WERI-Rb-1 (cell line): Measurements from ENCODE around the gene ASIC1.
"Not testable (repeated sequence)": the region's sequence is repeated elsewhere in the genome, so short reads cannot be mapped to it uniquely, and the experiment has no call there.

Experiments
- DNase-seq: peaks from one replicate; pipeline ENCODE4 v3.0.0-alpha.2; 2020
- H3K27ac ChIP-seq: fragments of 250-450 bp; sonication (Bioruptor Pico); 2 replicates; pipeline ENCODE4 v1.5.1; 2020; ENCODE audit warnings: mild to moderate bottlenecking, moderate library complexity
- H3K27me3 ChIP-seq: fragments of 250-450 bp; sonication (Bioruptor Pico); 2 replicates; pipeline ENCODE4 v1.5.1; 2021; ENCODE audit warnings: mild to moderate bottlenecking, low read depth, moderate library complexity; ENCODE audit not compliant: insufficient read depth, severe bottlenecking
- H3K36me3 ChIP-seq: fragments of 250-450 bp; sonication (Bioruptor Pico); 2 replicates; pipeline ENCODE4 v1.5.1; 2020; ENCODE audit warnings: mild to moderate bottlenecking, moderate library complexity
- H3K4me3 ChIP-seq: 2 replicates; pipeline ENCODE4 v1.5.1; 2011; ENCODE audit warnings: low read depth, mild to moderate bottlenecking, control low read depth, low read length
- H3K9me3 ChIP-seq: fragments of 250-450 bp; sonication (Bioruptor Pico); 2 replicates; pipeline ENCODE4 v1.5.1; 2021; ENCODE audit warnings: mild to moderate bottlenecking, moderate library complexity; ENCODE audit not compliant: severe bottlenecking
- CTCF ChIP-seq: IDR thresholded peaks from 2 replicates; pipeline ENCODE4 v1.5.1; 2011; ENCODE audit warnings: low read depth, mild to moderate bottlenecking, control low read depth, inconsistent platforms, low read length

The ASIC1 gene

DNA sequence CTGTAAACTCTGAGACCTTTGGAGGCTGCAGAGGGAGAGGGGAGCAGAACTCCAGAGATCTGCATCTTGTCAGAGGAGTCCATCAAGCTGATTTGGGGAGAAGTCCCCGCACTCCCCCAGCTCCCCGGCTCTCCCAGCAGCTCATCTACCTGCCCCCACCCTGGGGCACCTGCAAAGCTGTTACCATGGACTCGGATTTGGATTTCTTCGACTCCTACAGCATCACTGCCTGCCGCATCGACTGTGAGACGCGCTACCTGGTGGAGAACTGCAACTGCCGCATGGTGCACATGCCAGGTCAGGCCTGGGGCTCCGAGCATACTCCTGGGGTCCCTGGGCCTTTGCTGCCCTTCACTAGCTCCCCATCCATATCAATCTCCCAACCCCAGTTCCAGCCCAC lies 20.9 kb downstream of the ASIC1 start:
- H3K4me3 ChIP-seq = no peak overlapping the region

GRCh38 chr12:50079771-50080170 lies 22.4 kb downstream of the ASIC1 start:
- Histone ChIP-seq H3K9me3 (no peaks in the 10 kb centered on the region), H3K27ac (no peak overlapping the region), H3K4me3 (no peak overlapping the region), H3K36me3 (no peaks in the 10 kb centered on the region), H3K27me3 (no peaks in the 10 kb centered on the region)
- no peak for TF ChIP-seq CTCF
- no peak for DNase-seq

More for the DNA sequence above, 20.9 kb downstream of the ASIC1 start:
- Histone ChIP-seq H3K27ac (no peak overlapping the region), H3K27me3 (no peaks in the 10 kb centered on the region), H3K36me3 (no peaks in the 10 kb centered on the region), H3K9me3 (no peaks in the 10 kb centered on the region)
- DNase-seq = no peak
- no peak for TF ChIP-seq CTCF

DNA sequence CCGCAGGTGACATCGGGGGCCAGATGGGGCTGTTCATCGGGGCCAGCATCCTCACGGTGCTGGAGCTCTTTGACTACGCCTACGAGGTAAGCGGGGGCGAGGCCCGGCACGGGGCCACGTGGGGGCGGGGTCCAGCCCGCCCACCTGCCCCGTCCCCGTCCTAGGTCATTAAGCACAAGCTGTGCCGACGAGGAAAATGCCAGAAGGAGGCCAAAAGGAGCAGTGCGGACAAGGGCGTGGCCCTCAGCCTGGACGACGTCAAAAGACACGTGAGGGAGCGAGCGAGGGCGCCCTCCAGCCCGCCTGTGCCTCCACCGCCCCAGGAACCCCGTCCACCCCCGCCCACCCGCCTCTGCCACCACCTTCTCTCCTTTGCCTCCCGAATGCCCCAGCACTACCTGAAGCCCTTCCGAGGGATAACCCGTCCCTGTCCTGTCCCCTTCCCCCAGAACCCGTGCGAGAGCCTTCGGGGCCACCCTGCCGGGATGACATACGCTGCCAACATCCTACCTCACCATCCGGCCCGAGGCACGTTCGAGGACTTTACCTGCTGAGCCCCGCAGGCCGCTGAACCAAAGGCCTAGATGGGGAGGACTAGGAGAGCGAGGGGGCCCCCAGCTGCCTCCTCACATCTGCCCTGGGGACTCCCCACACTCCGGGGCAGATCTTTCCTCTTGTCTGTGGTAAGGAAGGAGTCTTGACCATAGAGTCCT lies 23.9 kb downstream of the ASIC1 start:
- no peak for DNase-seq
- H3K27me3 ChIP-seq = no peaks in the 10 kb centered on the region
- no peak overlapping the region for H3K4me3 ChIP-seq
- TF ChIP-seq CTCF = no peak
- H3K9me3 ChIP-seq = no peaks in the 10 kb centered on the region
- peaks cover 4% of the 10 kb centered on the region; the same call in 1 of the 2 replicates for H3K36me3 ChIP-seq
- H3K27ac ChIP-seq = no peak overlapping the region

DNA sequence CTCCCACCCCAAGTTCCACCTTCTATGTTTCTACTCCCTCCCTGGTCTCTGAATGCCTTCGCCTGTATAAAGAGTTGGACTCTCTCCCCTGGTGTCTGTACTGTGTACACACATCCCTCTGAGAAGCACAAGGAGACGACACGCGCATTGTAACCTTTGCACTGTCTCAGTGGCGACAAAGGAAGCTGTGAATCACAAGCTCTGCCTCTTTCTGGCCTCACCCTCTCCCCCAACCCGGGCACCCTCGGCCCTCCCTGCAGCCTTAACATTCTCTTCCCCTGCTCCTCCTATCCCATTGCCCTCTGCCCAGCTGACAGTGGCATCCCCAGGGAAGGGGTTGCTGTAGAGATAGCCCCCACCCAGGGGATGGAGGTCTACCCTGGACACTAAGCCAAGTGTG lies 25.2 kb downstream of the ASIC1 start:
- Histone ChIP-seq H3K4me3 (no peak overlapping the region), H3K36me3 (peaks cover 15% of the 10 kb centered on the region), H3K27ac (no peak overlapping the region), H3K27me3 (no peaks in the 10 kb centered on the region), H3K9me3 (no peaks in the 10 kb centered on the region)
- TF ChIP-seq CTCF = no peak
- no peak for DNase-seq

GRCh38 chr12:50083301-50083700 lies 25.9 kb downstream of the ASIC1 start:
- no peak overlapping the region for H3K4me3 ChIP-seq
- no peaks in the 10 kb centered on the region for H3K9me3 ChIP-seq
- H3K27ac ChIP-seq = no peak overlapping the region
- TF ChIP-seq CTCF = no peak
- H3K36me3 ChIP-seq = peaks cover 19% of the 10 kb centered on the region
- no peaks in the 10 kb centered on the region for H3K27me3 ChIP-seq
- no peak for DNase-seq

DNA sequence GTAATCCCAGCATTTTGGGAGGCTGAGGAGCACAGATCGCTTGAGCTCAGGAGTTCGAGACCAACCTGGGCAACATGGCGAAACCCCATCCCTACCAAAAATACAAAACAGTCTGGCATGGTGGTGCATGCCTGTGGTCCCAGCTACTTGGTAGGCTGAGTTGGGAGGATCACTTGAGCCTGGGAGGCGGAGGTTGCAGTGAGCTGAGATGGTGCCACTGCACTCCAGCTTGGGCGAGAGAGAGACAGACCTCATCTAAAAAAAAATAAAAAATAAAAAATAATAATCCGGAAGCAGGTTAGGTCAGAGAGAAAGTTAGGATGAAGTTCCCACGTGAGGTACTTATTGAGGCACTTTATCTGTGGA lies 27.0 kb downstream of the ASIC1 start:
- H3K9me3 ChIP-seq, DNase-seq, H3K27me3 ChIP-seq: not testable (repeated sequence)
- H3K4me3 ChIP-seq = peak overlapping the region; percentile 52
- H3K27ac ChIP-seq = peak overlapping the region; percentile 96
- peaks cover 30% of the 10 kb centered on the region for H3K36me3 ChIP-seq
